ENCODE data around the gene DDX5.

GRCh38 chr17:64472564-64472963, 33.5 kb downstream of the DDX5 start:
- TF ChIP-seq JUN (IDR thresholded peaks at IDR 0.05) (no peak), CTCF (IDR thresholded peaks at IDR 0.05) (no peak), REST (IDR thresholded peaks at IDR 0.05) (no peak), CHD4 (IDR thresholded peaks at IDR 0.05; ENCODE audit: borderline replicate concordance) (no peak), NR3C1 (IDR thresholded peaks at IDR 0.05) (no peak), RNF2 (IDR thresholded peaks at IDR 0.05; ENCODE audit: borderline replicate concordance, low read depth) (no peak), POLR2A (IDR thresholded peaks at IDR 0.05; ENCODE audit: low read length) (no peak), CEBPB (IDR thresholded peaks at IDR 0.05) (no peak), EP300 (IDR thresholded peaks at IDR 0.05) (no peak), E2F6 (IDR thresholded peaks at IDR 0.05; ENCODE audit: borderline replicate concordance, low read depth) (no peak), MYC (IDR thresholded peaks at IDR 0.05; ENCODE audit: borderline replicate concordance, low read length) (no peak)

Data from A549 (cell line).